OCI-LY1 (cell line): ENCODE measurements around the gene LRIT3.

Source experiments
- H2AFZ ChIP-seq: fragments of 200-600 bp; sonication (generic), shearing (Covaris generic); 2 replicates; pipeline ENCODE4 v1.6.0; 2014; ENCODE audit warnings: antibody characterized with exemption, mild to moderate bottlenecking, low read length
- H3F3A ChIP-seq: fragments of 200-600 bp; sonication (generic), shearing (Covaris generic); 2 replicates; pipeline ENCODE4 v1.6.0; 2014; ENCODE audit warnings: mild to moderate bottlenecking, antibody characterized with exemption, low read length, moderate library complexity; ENCODE audit not compliant: insufficient read depth
- H3K27ac ChIP-seq: fragments of 200-600 bp; sonication (generic); 2 replicates; pipeline ENCODE4 v1.5.1; 2014; ENCODE audit warnings: low read length, mixed run types, mild to moderate bottlenecking, low read depth; ENCODE audit not compliant: poor library complexity, severe bottlenecking
- H3K27me3 ChIP-seq: fragments of 200-600 bp; sonication (generic); 2 replicates; pipeline ENCODE4 v1.6.0; 2014; ENCODE audit warnings: antibody characterized with exemption, mild to moderate bottlenecking, low read length, moderate library complexity; ENCODE audit not compliant: insufficient read depth
- H3K36me3 ChIP-seq: fragments of 200-600 bp; sonication (generic); 2 replicates; pipeline ENCODE4 v1.6.1; 2014; ENCODE audit warnings: mild to moderate bottlenecking, antibody characterized with exemption, low read length, moderate library complexity, mixed read lengths; ENCODE audit not compliant: insufficient read depth
- H3K4me1 ChIP-seq: fragments of 200-600 bp; sonication (generic); 2 replicates; pipeline ENCODE4 v1.5.1; 2014; ENCODE audit warnings: mild to moderate bottlenecking, low read length, moderate library complexity; ENCODE audit not compliant: insufficient read depth, severe bottlenecking
- H3K4me2 ChIP-seq: fragments of 200-600 bp; sonication (generic), shearing (Covaris generic); 2 replicates; pipeline ENCODE4 v1.6.1; 2014; ENCODE audit warnings: low read length
- H3K4me3 ChIP-seq: fragments of 200-600 bp; sonication (generic); 2 replicates; pipeline ENCODE4 v1.5.1; 2014; ENCODE audit warnings: low read length, low read depth, mild to moderate bottlenecking, mixed read lengths; ENCODE audit not compliant: poor library complexity, severe bottlenecking
- H3K79me2 ChIP-seq: fragments of 200-600 bp; shearing (Covaris generic); 2 replicates; pipeline ENCODE4 v1.6.1; 2016; ENCODE audit warnings: mixed run types, low read length, mixed read lengths; ENCODE audit not compliant: insufficient read depth
- H3K9ac ChIP-seq: fragments of 200-600 bp; sonication (generic), shearing (Covaris generic); 2 replicates; pipeline ENCODE4 v1.6.1; 2014; ENCODE audit warnings: mild to moderate bottlenecking, low read length, mixed read lengths
- H3K9me2 ChIP-seq: fragments of 200-600 bp; sonication (generic), shearing (Covaris generic); 2 replicates; pipeline ENCODE4 v1.6.1; 2014; ENCODE audit warnings: low read depth, mild to moderate bottlenecking, low read length, mixed read lengths
- H3K9me3 ChIP-seq: fragments of 200-600 bp; shearing (Covaris generic); 2 replicates; pipeline ENCODE4 v1.6.1; 2014; ENCODE audit warnings: low read length, mixed read lengths
- H4K20me1 ChIP-seq: fragments of 200-600 bp; sonication (generic), shearing (Covaris generic); 2 replicates; pipeline ENCODE4 v1.6.0; 2016; ENCODE audit warnings: mild to moderate bottlenecking, low read length; ENCODE audit not compliant: insufficient read depth
- CTCF ChIP-seq: fragments of 200-600 bp; sonication (generic), shearing (Covaris generic); IDR thresholded peaks from 2 replicates; pipeline ENCODE4 v1.5.1; 2017; ENCODE audit warnings: mild to moderate bottlenecking, antibody characterized with exemption, low read length, moderate library complexity, mixed read lengths
- EZH2 ChIP-seq: fragments of 200-600 bp; sonication (generic), shearing (Covaris generic); IDR thresholded peaks from 2 replicates; pipeline ENCODE4 v1.8.0; 2017; ENCODE audit warnings: borderline replicate concordance, mixed run types, mild to moderate bottlenecking, antibody characterized with exemption, low read length, moderate library complexity, mixed read lengths

The LRIT3 gene

DNA sequence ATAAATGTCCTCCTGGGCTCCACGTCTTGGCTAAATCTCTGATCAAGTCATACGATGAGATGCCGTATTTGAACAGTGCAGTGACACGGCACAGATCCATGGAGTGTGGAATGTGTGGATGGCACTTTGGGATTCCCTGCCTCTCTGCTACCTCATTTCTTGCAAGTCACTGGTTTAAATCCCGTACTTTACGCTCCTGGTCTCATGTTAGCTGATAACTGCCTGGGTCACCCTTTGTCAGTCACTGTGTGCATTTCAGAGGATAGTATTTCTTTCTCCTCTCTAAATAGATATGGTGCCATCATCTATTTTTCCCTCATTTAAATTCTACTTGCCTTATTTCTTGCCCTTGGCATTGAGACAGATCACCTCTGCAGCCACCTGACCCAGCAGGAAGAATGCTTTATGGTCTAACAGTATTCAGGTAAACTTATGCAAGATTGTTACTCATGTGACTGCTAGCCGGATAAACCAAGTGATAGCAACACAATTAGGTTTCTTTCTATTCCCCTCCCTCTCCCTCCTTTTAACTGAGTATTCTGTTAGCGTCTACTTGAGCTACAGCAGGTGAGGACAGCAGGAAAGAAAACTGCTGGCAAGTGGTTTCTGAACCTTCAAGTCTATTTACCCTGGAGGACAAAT lies 67.6 kb downstream of the LRIT3 start:
- Histone ChIP-seq H3K27me3 (no peaks in the 10 kb centered on the region), H4K20me1 (no peaks in the 10 kb centered on the region), H2AFZ (no peak overlapping the region), H3K27ac (no peak overlapping the region), H3K9ac (no peak overlapping the region), H3K4me2 (no peak overlapping the region), H3K9me2 (no peaks in the 10 kb centered on the region), H3K4me3 (no peak overlapping the region), H3K9me3 (no peaks in the 10 kb centered on the region), H3K4me1 (no peaks in the 10 kb centered on the region), H3K79me2 (no peaks in the 10 kb centered on the region), H3F3A (no peaks in the 10 kb centered on the region), H3K36me3 (no peaks in the 10 kb centered on the region)
- no peak for TF ChIP-seq EZH2
- TF ChIP-seq CTCF: no peak

DNA sequence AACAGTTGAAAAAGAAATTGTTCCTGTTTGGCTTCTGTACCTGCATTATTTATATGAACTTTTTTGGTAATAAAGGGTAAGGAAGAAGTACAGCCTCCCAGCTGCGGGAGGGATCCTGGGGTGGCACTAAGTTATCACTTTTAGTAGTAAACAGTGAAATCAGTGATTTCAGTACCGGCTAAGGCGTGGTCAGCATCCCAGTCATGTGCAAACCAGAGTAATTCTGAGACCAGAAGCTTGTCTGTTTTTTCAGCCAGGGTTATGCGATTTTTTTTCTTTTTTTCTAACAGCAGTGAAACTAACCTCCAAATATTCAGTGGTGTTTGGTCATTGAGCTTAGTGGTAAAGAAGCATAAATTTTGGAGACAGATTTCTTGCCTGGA lies 68.1 kb downstream of the LRIT3 start:
- TF ChIP-seq EZH2 (no peak), CTCF (no peak)
- Histone ChIP-seq H3K9ac (no peak overlapping the region), H3K79me2 (no peaks in the 10 kb centered on the region), H3K9me2 (no peaks in the 10 kb centered on the region), H3K4me1 (no peaks in the 10 kb centered on the region), H3K4me3 (no peak overlapping the region), H3K27ac (no peak overlapping the region), H3K9me3 (no peaks in the 10 kb centered on the region), H3F3A (no peaks in the 10 kb centered on the region), H2AFZ (no peak overlapping the region), H3K4me2 (no peak overlapping the region), H3K36me3 (no peaks in the 10 kb centered on the region), H4K20me1 (no peaks in the 10 kb centered on the region), H3K27me3 (no peaks in the 10 kb centered on the region)

DNA sequence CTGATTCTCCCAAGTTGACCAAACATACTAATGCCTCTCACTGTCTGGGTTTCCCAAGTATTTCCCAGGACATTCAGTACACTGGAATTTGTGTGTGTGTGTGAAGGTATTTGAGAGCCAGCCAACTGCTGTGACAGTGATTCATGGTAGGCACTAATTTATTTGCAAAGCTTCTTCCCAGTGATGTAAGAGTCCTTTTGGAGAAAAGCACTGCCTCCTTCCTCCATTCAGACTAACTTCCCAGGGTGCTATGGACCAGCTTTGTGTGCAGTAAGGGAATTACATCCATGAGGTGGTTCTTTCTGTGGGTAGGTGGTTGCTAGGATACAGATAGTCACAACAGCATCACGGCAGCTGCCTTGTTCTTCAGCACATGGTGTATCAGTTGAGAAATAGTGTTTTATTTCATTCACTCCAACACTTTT lies 73.5 kb downstream of the LRIT3 start:
- no peaks in the 10 kb centered on the region for H3K9me3 ChIP-seq
- no peaks in the 10 kb centered on the region for H3F3A ChIP-seq
- TF ChIP-seq CTCF: no peak
- no peaks in the 10 kb centered on the region for H4K20me1 ChIP-seq
- H3K9ac ChIP-seq: no peak overlapping the region
- H3K4me2 ChIP-seq: no peak overlapping the region
- H3K36me3 ChIP-seq: no peaks in the 10 kb centered on the region
- H3K9me2 ChIP-seq: no peaks in the 10 kb centered on the region
- H3K4me1 ChIP-seq: no peaks in the 10 kb centered on the region
- no peak overlapping the region for H3K27ac ChIP-seq
- no peaks in the 10 kb centered on the region for H3K27me3 ChIP-seq
- H3K79me2 ChIP-seq: no peaks in the 10 kb centered on the region
- H2AFZ ChIP-seq: no peak overlapping the region
- H3K4me3 ChIP-seq: no peak overlapping the region
